ENCODE results near the gene DHRS9. TPM values are rescaled to one million over a fixed set of nuclear protein-coding genes. Genes with fewer than 3 reads are reported as not detected.

The DHRS9 gene
- total and polyA plus RNA-seq, 9 of the 15 experiments (the other 6 are each of a cell fraction or from before 2014, with no cell fraction given), result 0.27 to 1.7 (median 0.69) TPM

DNA sequence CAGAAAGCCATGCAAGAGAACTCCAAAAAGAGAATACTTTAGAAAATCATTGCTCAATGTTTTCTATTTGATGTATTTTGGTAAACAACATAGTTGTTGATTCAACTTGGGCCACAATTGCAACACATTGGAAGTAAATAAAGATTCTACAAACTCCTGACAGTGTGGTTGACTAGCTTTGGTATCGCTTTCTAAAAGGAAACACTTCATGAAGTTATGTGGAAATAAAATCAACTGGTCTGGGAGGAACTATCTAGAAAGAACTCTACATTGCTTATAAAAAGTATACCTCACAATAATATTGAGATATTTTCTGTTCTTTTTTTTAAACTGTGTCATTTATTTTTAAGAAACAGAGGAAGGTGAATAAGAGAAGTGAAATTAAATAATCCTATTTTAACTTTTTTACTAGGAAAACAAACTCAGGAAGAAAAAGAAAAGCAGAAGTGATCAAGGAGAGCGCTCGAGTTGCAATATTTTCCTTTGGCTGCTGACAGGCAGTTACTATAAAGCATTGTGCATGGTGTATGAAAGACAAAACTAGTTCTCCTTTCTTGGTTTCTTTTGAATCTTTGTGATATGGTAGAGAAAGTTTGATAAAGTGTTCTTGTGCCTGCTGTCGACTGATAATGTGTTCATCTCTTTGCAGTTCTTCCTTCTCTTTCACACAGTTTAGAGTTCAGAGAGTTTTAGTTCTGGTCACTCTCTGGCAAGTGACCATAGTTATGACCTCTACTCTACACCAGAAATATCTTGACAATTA is 3.0 kb downstream of the DHRS9 start (continued):
- TF ChIP-seq DDX20 (tag; IDR thresholded peaks at IDR 0.05; ENCODE audit: low read depth), result no peak
- TF ChIP-seq ZNF175 (CRISPR knock-in tag; IDR thresholded peaks at IDR 0.05; ENCODE audit: low read depth), result no peak
- no peak for TF ChIP-seq MEF2D (tag; conservative IDR thresholded peaks at IDR 0.05; ENCODE audit: low read depth)
- TF ChIP-seq, protein P1, sequence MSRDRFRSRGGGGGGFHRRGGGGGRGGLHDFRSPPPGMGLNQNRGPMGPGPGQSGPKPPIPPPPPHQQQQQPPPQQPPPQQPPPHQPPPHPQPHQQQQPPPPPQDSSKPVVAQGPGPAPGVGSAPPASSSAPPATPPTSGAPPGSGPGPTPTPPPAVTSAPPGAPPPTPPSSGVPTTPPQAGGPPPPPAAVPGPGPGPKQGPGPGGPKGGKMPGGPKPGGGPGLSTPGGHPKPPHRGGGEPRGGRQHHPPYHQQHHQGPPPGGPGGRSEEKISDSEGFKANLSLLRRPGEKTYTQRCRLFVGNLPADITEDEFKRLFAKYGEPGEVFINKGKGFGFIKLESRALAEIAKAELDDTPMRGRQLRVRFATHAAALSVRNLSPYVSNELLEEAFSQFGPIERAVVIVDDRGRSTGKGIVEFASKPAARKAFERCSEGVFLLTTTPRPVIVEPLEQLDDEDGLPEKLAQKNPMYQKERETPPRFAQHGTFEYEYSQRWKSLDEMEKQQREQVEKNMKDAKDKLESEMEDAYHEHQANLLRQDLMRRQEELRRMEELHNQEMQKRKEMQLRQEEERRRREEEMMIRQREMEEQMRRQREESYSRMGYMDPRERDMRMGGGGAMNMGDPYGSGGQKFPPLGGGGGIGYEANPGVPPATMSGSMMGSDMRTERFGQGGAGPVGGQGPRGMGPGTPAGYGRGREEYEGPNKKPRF (IDR thresholded peaks at IDR 0.05; ENCODE audit: low read depth, low read length), result no peak
- no peak for TF ChIP-seq SRSF1 (IDR thresholded peaks at IDR 0.05; ENCODE audit: low read depth, low read length)
- TF ChIP-seq MTF1 (CRISPR knock-in tag; IDR thresholded peaks at IDR 0.05; ENCODE audit: borderline replicate concordance), result no peak
- TF ChIP-seq BRF1 (IDR thresholded peaks at IDR 0.05; ENCODE audit: borderline replicate concordance, extremely low read depth, insufficient read length), result no peak
- TF ChIP-seq, protein P2, sequence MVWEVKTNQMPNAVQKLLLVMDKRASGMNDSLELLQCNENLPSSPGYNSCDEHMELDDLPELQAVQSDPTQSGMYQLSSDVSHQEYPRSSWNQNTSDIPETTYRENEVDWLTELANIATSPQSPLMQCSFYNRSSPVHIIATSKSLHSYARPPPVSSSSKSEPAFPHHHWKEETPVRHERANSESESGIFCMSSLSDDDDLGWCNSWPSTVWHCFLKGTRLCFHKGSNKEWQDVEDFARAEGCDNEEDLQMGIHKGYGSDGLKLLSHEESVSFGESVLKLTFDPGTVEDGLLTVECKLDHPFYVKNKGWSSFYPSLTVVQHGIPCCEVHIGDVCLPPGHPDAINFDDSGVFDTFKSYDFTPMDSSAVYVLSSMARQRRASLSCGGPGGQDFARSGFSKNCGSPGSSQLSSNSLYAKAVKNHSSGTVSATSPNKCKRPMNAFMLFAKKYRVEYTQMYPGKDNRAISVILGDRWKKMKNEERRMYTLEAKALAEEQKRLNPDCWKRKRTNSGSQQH (CRISPR knock-in tag; IDR thresholded peaks at IDR 0.05), result no peak
- TF ChIP-seq, protein P3, sequence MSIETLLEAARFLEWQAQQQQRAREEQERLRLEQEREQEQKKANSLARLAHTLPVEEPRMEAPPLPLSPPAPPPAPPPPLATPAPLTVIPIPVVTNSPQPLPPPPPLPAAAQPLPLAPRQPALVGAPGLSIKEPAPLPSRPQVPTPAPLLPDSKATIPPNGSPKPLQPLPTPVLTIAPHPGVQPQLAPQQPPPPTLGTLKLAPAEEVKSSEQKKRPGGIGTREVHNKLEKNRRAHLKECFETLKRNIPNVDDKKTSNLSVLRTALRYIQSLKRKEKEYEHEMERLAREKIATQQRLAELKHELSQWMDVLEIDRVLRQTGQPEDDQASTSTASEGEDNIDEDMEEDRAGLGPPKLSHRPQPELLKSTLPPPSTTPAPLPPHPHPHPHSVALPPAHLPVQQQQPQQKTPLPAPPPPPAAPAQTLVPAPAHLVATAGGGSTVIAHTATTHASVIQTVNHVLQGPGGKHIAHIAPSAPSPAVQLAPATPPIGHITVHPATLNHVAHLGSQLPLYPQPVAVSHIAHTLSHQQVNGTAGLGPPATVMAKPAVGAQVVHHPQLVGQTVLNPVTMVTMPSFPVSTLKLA (conservative IDR thresholded peaks at IDR 0.05), result peak in 1 of 2 experiments; percentile 4; a peak in 1 of 4 replicates
- TF ChIP-seq BMI1 (IDR thresholded peaks at IDR 0.05; ENCODE audit: low read length), result no peak
- TF ChIP-seq PML (IDR thresholded peaks at IDR 0.05; ENCODE audit: low read length), result peak; percentile 79; the same call in 1 of the 2 replicates
- TF ChIP-seq POLR2AphosphoS5 (IDR thresholded peaks at IDR 0.05; ENCODE audit: control insufficient read depth, insufficient read depth, low read depth, low read length), result peak; percentile 48; the same call in 1 of the 2 replicates
- TF ChIP-seq, protein P4, sequence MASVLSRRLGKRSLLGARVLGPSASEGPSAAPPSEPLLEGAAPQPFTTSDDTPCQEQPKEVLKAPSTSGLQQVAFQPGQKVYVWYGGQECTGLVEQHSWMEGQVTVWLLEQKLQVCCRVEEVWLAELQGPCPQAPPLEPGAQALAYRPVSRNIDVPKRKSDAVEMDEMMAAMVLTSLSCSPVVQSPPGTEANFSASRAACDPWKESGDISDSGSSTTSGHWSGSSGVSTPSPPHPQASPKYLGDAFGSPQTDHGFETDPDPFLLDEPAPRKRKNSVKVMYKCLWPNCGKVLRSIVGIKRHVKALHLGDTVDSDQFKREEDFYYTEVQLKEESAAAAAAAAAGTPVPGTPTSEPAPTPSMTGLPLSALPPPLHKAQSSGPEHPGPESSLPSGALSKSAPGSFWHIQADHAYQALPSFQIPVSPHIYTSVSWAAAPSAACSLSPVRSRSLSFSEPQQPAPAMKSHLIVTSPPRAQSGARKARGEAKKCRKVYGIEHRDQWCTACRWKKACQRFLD (CRISPR knock-in tag; IDR thresholded peaks at IDR 0.05), result peak; percentile 45; the same call in 1 of the 2 replicates
- TF ChIP-seq ZNF75A (CRISPR knock-in tag; IDR thresholded peaks at IDR 0.05), result no peak
- no peak for TF ChIP-seq TSC22D4 (tag; IDR thresholded peaks at IDR 0.05)
- TF ChIP-seq NR3C1 (CRISPR knock-in tag; IDR thresholded peaks at IDR 0.05), result no peak
- no peak for TF ChIP-seq HSF4 (CRISPR knock-in tag; IDR thresholded peaks at IDR 0.05; ENCODE audit: borderline replicate concordance)
- TF ChIP-seq ZNF12 (CRISPR knock-in tag; IDR thresholded peaks at IDR 0.05), result no peak
- no peak for TF ChIP-seq ZFPM2 (CRISPR knock-in tag; IDR thresholded peaks at IDR 0.05)
- TF ChIP-seq E2F3 (CRISPR knock-in tag; IDR thresholded peaks at IDR 0.05), result no peak
- TF ChIP-seq MCM2 (IDR thresholded peaks at IDR 0.05; ENCODE audit: low read depth), result no peak
- peak; percentile 68 to 79; a peak in 3 of 4 replicates for TF ChIP-seq TRIM24 (IDR thresholded peaks at IDR 0.05)
- no peak; the same call in 1 of the 2 replicates for TF ChIP-seq SMAD3 (CRISPR knock-in tag; conservative IDR thresholded peaks at IDR 0.05)
